ENCODE results near the gene GALNT15.

DNA sequence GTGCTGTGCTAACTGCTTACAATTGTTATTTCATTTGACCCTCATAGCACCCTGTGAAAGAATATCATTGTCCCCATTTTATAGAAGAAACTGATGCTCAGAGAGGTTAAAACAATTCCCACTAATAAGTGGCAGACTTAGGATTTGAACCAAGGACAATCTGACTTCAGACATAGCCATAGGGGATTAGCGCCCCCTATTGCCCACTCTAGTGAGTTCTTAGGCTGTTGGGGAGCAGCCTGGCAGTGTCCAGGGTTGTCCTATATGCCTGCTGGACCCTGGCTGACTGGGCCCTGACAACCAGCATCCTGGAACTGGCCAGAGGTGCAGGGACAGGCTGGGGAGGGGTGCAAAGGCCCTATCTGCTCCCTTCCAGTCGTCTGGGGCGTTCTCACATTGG lies 74.9 kb downstream of the GALNT15 start:
- TF ChIP-seq YY1 (IDR thresholded peaks at IDR 0.05; ENCODE audit: insufficient read depth, insufficient read length) (no peak), SUZ12 (IDR thresholded peaks at IDR 0.05; ENCODE audit: extremely low read depth, insufficient read depth, insufficient read length) (no peak)

Measured in NT2/D1 (cell line).